ENCODE measurements around the gene PPP5C. TPM values are rescaled to one million over a fixed set of nuclear protein-coding genes. Genes with fewer than 3 reads are reported as not detected.

Gene PPP5C
- total RNA-seq, 1 experiment from 2014 or later: 58.1 TPM

DNA sequence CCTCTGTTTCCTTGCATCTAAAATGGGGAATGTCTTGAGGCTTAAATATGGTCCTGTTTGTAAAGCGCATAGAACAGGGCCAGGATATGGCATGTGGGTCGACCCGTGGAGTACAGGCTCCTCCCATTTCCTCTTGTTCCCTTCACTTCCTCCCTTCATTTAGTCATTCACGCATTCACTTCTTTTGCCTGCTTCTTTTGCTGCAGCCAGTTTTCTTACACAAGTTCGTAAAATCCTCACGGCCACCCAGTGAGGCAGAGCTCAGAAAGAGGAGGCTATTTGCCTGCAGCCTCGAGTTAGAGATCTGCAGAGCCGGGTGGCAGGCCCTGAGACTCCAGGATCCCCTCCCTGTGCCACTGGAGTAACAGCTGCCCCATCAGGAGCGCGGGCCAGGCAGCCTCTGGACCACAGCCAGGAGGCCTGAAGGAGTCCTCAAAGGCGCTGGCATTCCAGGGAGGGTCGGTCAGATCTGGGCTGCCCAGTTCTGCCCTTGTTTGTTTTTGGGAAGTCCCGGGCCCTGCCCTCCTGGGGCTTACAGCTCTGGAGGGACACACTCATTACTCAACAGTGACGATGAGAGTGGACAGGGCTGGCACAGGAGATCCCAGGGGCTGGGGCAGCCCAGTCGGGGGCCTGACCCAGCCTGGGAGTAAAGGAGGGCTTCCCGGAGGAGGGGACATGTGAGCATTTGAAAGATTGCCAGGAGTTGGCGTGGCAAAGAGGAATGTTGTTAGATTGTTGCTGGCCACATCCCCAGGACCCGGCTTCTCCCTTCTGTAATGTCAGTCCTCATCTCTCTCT lies 4.6 kb downstream of the PPP5C start:
- no TSS peak for BruUV-seq (replicated peaks)
- ATAC-seq (no peak), DNase-seq (ENCODE audit: low read depth, low spot score) (no peak)
- H3K9me3 ChIP-seq (ENCODE audit: control insufficient read depth, insufficient read depth, low read depth, low read length): no peaks in the 10 kb centered on the region
- in situ Hi-C loops (cut with HindIII; ENCODE audit: low pct_unique_long_range_greater_than_20kb, low sequenced_read_pairs): no loop called here
- no peaks in the 10 kb centered on the region for H3K36me3 ChIP-seq (ENCODE audit: control insufficient read depth, insufficient read depth, low read length)
- no peak overlapping the region for H3K27ac ChIP-seq (ENCODE audit: low read length)
- intact Hi-C loops (cut with micrococcal nuclease; ENCODE audit: unreplicated experiment): no loop called here
- TF ChIP-seq REST (IDR thresholded peaks at IDR 0.05; ENCODE audit: insufficient read depth in 1 of 2, low read depth in 2 of 2, low read length in 1 of 2): no peak
- TF ChIP-seq TCF7L2 (IDR thresholded peaks at IDR 0.05; ENCODE audit: low read depth, low read length): no peak
- TF ChIP-seq POLR2AphosphoS5 (IDR thresholded peaks at IDR 0.05; ENCODE audit: low read depth, low read length): no peak
- TF ChIP-seq CTCF (IDR thresholded peaks at IDR 0.05): no peak
- TF ChIP-seq SIN3A (IDR thresholded peaks at IDR 0.05; ENCODE audit: borderline replicate concordance, insufficient read depth, low read depth, low read length): no peak
- peaks cover 3% of the 10 kb centered on the region; the same call in 1 of the 2 replicates for H3K4me1 ChIP-seq (ENCODE audit: control insufficient read depth, insufficient read depth, low read length)
- CTCF ChIA-PET: no interaction called here
- POLR2A ChIA-PET: no interaction called here
- no peaks in the 10 kb centered on the region for H3K27me3 ChIP-seq (ENCODE audit: control insufficient read depth, insufficient read depth, low read length)
- no peak overlapping the region for H3K4me3 ChIP-seq (ENCODE audit: low read depth in 2 of 2, low read length in 2 of 2)

GRCh38 chr19:46353730-46354528 lies 7.0 kb downstream of the PPP5C start:
- no TSS peak for BruUV-seq (replicated peaks)
- Histone ChIP-seq H3K4me3 (ENCODE audit: low read depth in 2 of 2, low read length in 2 of 2) (no peak overlapping the region), H3K27me3 (ENCODE audit: control insufficient read depth, insufficient read depth, low read length) (no peaks in the 10 kb centered on the region), H3K9me3 (ENCODE audit: control insufficient read depth, insufficient read depth, low read depth, low read length) (no peaks in the 10 kb centered on the region), H3K36me3 (ENCODE audit: control insufficient read depth, insufficient read depth, low read length) (no peaks in the 10 kb centered on the region), H3K27ac (ENCODE audit: low read length) (no peak overlapping the region), H3K4me1 (ENCODE audit: control insufficient read depth, insufficient read depth, low read length) (no peaks in the 10 kb centered on the region)
- DNase-seq (ENCODE audit: low read depth, low spot score): no peak
- TF ChIP-seq TCF7L2 (IDR thresholded peaks at IDR 0.05; ENCODE audit: low read depth, low read length) (no peak), POLR2AphosphoS5 (IDR thresholded peaks at IDR 0.05; ENCODE audit: low read depth, low read length) (no peak), CTCF (IDR thresholded peaks at IDR 0.05) (no peak), SIN3A (IDR thresholded peaks at IDR 0.05; ENCODE audit: borderline replicate concordance, insufficient read depth, low read depth, low read length) (no peak), REST (IDR thresholded peaks at IDR 0.05; ENCODE audit: insufficient read depth in 1 of 2, low read depth in 2 of 2, low read length in 1 of 2) (no peak)
- ChIA-PET POLR2A (no interaction called here), CTCF (no interaction called here)
- intact Hi-C loops (cut with micrococcal nuclease; ENCODE audit: unreplicated experiment): no loop called here
- in situ Hi-C loops (cut with HindIII; ENCODE audit: low pct_unique_long_range_greater_than_20kb, low sequenced_read_pairs): no loop called here
- ATAC-seq: no peak

Data from Panc1 (cell line).